AG10803 (cell line): ENCODE data around the gene ASXL1.

Experiments
- DNase-seq: peaks from one replicate; pipeline ENCODE4 v3.0.0; 2010; ENCODE audit warnings: low read depth
- H3K4me3 ChIP-seq: 2 replicates; pipeline ENCODE4 v1.5.1; 2011; ENCODE audit warnings: mild to moderate bottlenecking, low read length, control low read depth
- CTCF ChIP-seq: conservative IDR thresholded peaks from 2 replicates; pipeline ENCODE4 v1.5.1; 2011; ENCODE audit warnings: mild to moderate bottlenecking, low read length, control low read depth, inconsistent platforms

Gene ASXL1

GRCh38 chr20:32431457-32431856, 73.3 kb downstream of the ASXL1 start:
- no peak for DNase-seq
- H3K4me3 ChIP-seq, result no peak overlapping the region
- no peak for TF ChIP-seq CTCF

- TF ChIP-seq CTCF, result no peak
- DNase-seq, result no peak
Observed at GRCh38 chr20:32432277-32432676, 74.1 kb downstream of the ASXL1 start.

GRCh38 chr20:32433311-32434021, 75.3 kb downstream of the ASXL1 start:
- no peak overlapping the region for H3K4me3 ChIP-seq
- no peak for DNase-seq
- no peak for TF ChIP-seq CTCF

More at GRCh38 chr20:32432277-32432676, 74.1 kb downstream of the ASXL1 start:
- no peak overlapping the region for H3K4me3 ChIP-seq

GRCh38 chr20:32434434-32434833, 76.3 kb downstream of the ASXL1 start:
- no peak for DNase-seq
- H3K4me3 ChIP-seq, result no peak overlapping the region
- TF ChIP-seq CTCF, result no peak

- H3K4me3 ChIP-seq, result no peak overlapping the region
- TF ChIP-seq CTCF, result no peak
- no peak for DNase-seq
Observed at GRCh38 chr20:32435449-32436107, 77.4 kb downstream of the ASXL1 start.

GRCh38 chr20:32436142-32436861, 78.2 kb downstream of the ASXL1 start:
- no peak overlapping the region for H3K4me3 ChIP-seq
- DNase-seq, result no peak
- TF ChIP-seq CTCF, result no peak
